ENCODE results near the gene PCP2. TPM values are rescaled to one million over a fixed set of nuclear protein-coding genes. Genes with fewer than 3 reads are reported as not detected.

The PCP2 gene
- total and polyA plus RNA-seq, 2 of the 13 experiments (the other 11 are each of a cell fraction or from before 2014, with no cell fraction given) = 0.62 TPM; not detected in 1

GRCh38 chr19:7681340-7682174 is 48.0 kb upstream of the PCP2 start (continued):
- TF ChIP-seq HINFP (CRISPR knock-in tag; IDR thresholded peaks at IDR 0.05; ENCODE audit: low read depth) (no peak), ZBTB3 (CRISPR knock-in tag; IDR thresholded peaks at IDR 0.05; ENCODE audit: borderline replicate concordance, low read depth) (no peak), ZNF207 (IDR thresholded peaks at IDR 0.05; ENCODE audit: borderline replicate concordance) (no peak), FOXP4 (CRISPR knock-in tag; IDR thresholded peaks at IDR 0.05) (no peak), HNRNPLL (IDR thresholded peaks at IDR 0.05; ENCODE audit: low read depth, low read length, poor library complexity, severe bottlenecking) (peak; percentile 27), PHF21A (CRISPR knock-in tag; IDR thresholded peaks at IDR 0.05) (no peak), ARNTL (CRISPR knock-in tag; IDR thresholded peaks at IDR 0.05) (no peak), ZNF281 (CRISPR knock-in tag; IDR thresholded peaks at IDR 0.05; ENCODE audit: borderline replicate concordance) (peak; percentile 99), ZNF205 (CRISPR knock-in tag; IDR thresholded peaks at IDR 0.05) (no peak), MBD4 (IDR thresholded peaks at IDR 0.05; ENCODE audit: borderline replicate concordance, low read length) (no peak), HDAC2 (CRISPR knock-in tag; IDR thresholded peaks at IDR 0.05) (no peak), ZNF326 (CRISPR knock-in tag; IDR thresholded peaks at IDR 0.05; ENCODE audit: borderline replicate concordance) (no peak), RBAK (CRISPR knock-in tag; IDR thresholded peaks at IDR 0.05) (0 out of 2 replicates have a peak, but pooled peaks have one; percentile 22), PATZ1 (CRISPR knock-in tag; IDR thresholded peaks at IDR 0.05) (peak; percentile 59; the same call in 1 of the 2 replicates), SMAD3 (CRISPR knock-in tag; IDR thresholded peaks at IDR 0.05) (no peak), ARID5B (CRISPR knock-in tag; IDR thresholded peaks at IDR 0.05) (0 out of 2 replicates have a peak, but pooled peaks have one; percentile 15)
